ENCODE results near the gene NEFH. TPM values are rescaled to one million over a fixed set of nuclear protein-coding genes. Genes with fewer than 3 reads are reported as not detected.

Gene NEFH
- total RNA-seq, 4 donors from 2014 or later, result 0.32 to 0.55 (median 0.37) TPM; not detected in 1

DNA sequence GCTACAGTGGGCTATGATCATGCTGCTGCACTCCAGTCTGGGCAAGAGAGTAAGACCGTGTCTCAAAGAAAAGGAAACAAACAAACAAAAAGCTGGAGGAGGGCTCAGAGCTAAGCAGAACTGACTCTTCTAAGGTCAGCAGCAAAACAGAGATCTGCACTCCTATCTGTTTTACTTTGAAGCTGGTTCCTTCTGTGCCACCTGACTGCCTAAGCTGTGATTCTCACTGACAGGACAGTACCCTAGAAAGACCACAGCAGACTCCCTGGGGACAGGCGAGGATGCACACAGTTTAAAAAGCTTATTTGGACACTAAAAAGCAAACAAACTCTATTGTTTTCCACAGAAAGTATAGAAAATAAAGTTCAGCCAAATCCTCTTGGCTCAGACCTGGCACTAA is 30.5 kb downstream of the NEFH start:
- Histone ChIP-seq H3K36me3 (peaks cover 0 to 63% (median 18%) of the 10 kb centered on the region in 4 donors), H3K27ac (no peak overlapping the region), H3K27me3 (no peaks in the 10 kb centered on the region), H3K9me3 (no peaks in the 10 kb centered on the region), H3K4me1 (no peaks in the 10 kb centered on the region), H3K4me3 (no peak overlapping the region)
- TF ChIP-seq POLR2AphosphoS5 (IDR thresholded peaks at IDR 0.05) (no peak), POLR2A (IDR thresholded peaks at IDR 0.05) (no peak), EP300 (IDR thresholded peaks at IDR 0.05; ENCODE audit: low read depth) (no peak)
- TF ChIP-seq, protein P1, sequence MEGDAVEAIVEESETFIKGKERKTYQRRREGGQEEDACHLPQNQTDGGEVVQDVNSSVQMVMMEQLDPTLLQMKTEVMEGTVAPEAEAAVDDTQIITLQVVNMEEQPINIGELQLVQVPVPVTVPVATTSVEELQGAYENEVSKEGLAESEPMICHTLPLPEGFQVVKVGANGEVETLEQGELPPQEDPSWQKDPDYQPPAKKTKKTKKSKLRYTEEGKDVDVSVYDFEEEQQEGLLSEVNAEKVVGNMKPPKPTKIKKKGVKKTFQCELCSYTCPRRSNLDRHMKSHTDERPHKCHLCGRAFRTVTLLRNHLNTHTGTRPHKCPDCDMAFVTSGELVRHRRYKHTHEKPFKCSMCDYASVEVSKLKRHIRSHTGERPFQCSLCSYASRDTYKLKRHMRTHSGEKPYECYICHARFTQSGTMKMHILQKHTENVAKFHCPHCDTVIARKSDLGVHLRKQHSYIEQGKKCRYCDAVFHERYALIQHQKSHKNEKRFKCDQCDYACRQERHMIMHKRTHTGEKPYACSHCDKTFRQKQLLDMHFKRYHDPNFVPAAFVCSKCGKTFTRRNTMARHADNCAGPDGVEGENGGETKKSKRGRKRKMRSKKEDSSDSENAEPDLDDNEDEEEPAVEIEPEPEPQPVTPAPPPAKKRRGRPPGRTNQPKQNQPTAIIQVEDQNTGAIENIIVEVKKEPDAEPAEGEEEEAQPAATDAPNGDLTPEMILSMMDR (IDR thresholded peaks at IDR 0.05), result no peak
- WGBS, 2 donors (ENCODE audit: low coverage in 1 of 2), result 88 to 100% methylated on average over 1 to 2 of the region's 2 CpGs
- in situ Hi-C loops (cut with MboI; ENCODE audit: low pct_ligation_motif_present in 1 of 4, low pct_unique_long_range_greater_than_20kb in 1 of 4, low sequenced_read_pairs in 3 of 4) (no loop called here), intact Hi-C loops (cut with DNase I; ENCODE audit: low total_unique reads) (no loop called here)
- DNase-seq, result no peak

DNA sequence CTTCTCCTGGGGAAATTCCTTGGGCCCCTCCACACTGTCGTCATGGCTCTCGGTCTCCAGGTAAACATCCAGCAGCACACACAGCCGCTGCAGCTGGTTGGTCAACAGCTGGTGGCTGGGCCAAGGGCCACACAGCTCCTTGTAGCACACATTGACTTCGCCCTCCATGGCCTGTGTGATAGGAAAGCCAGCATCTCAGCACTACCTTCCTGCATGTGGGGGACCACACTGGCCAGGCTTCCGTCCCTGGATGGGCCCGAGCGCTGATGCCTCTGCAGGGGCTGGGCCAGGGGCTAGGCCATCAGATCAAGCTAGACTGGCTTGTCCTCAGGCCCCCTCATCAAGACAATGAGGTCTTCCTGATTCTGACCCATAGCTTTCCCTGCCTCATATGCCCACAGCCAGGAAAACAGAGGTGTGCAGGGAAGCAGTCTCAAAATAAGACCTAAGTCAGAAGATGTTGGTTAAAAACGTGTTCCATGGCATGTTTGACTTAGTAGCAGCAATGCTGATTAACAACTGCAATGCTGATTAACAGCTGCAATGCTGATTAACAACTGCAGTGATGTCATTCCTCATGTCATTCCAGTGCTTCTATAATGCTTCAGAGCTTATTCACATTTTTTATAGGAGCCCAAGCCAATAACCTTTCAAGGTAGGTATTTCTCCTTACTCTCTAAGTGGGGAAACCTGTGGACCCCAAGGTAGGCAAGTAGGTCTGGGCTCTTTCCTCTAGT is 31.3 kb downstream of the NEFH start:
- in situ Hi-C loops (cut with MboI; ENCODE audit: low pct_ligation_motif_present in 1 of 4, low pct_unique_long_range_greater_than_20kb in 1 of 4, low sequenced_read_pairs in 3 of 4), result no loop called here
- Histone ChIP-seq H3K4me1 (no peaks in the 10 kb centered on the region), H3K36me3 (peaks cover 0 to 69% (median 19%) of the 10 kb centered on the region in 4 donors), H3K4me3 (no peak overlapping the region), H3K27me3 (no peaks in the 10 kb centered on the region), H3K27ac (no peak overlapping the region), H3K9me3 (no peaks in the 10 kb centered on the region)
- DNase-seq, result no peak
- intact Hi-C loops (cut with DNase I; ENCODE audit: low total_unique reads), result no loop called here
- TF ChIP-seq POLR2A (IDR thresholded peaks at IDR 0.05) (no peak), EP300 (IDR thresholded peaks at IDR 0.05; ENCODE audit: low read depth) (no peak), POLR2AphosphoS5 (IDR thresholded peaks at IDR 0.05) (no peak)
- TF ChIP-seq, protein P1 (IDR thresholded peaks at IDR 0.05), result no peak
- WGBS, 2 donors (ENCODE audit: low coverage in 1 of 2), result 79 to 92% methylated on average over 2 to 8 of the region's 8 CpGs

DNA sequence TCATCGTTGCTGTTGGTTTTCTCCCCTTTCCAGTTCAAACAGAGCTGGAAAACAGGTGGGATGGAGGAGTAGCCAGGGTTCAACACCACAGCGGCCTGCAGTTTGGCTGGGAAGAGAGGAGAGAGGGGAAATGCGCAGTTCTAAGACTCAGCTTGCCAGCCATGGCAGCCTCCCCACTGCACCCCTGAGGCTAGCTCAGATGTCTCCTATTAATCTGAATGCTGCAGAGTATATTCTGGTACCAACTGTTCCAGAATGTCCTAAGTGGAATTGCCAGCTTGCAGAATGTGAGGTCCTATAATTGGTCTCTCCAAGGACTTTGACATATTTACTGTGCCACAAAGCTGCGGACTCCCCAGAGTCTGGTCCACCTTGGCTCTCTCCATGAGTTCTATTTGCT is 32.0 kb downstream of the NEFH start:
- TF ChIP-seq POLR2A (IDR thresholded peaks at IDR 0.05) (no peak), EP300 (IDR thresholded peaks at IDR 0.05; ENCODE audit: low read depth) (no peak), POLR2AphosphoS5 (IDR thresholded peaks at IDR 0.05) (no peak)
- TF ChIP-seq, protein P1 (IDR thresholded peaks at IDR 0.05), result no peak
- Histone ChIP-seq H3K9me3 (no peaks in the 10 kb centered on the region), H3K27ac (no peak overlapping the region), H3K4me3 (no peak overlapping the region), H3K27me3 (no peaks in the 10 kb centered on the region), H3K36me3 (peaks cover 0 to 69% (median 19%) of the 10 kb centered on the region in 4 donors), H3K4me1 (no peaks in the 10 kb centered on the region)
- WGBS, 2 donors (ENCODE audit: low coverage in 1 of 2), result 90 to 100% methylated on average over 1 to 4 of the region's 4 CpGs
- no peak for DNase-seq
- in situ Hi-C loops (cut with MboI; ENCODE audit: low pct_ligation_motif_present in 1 of 4, low pct_unique_long_range_greater_than_20kb in 1 of 4, low sequenced_read_pairs in 3 of 4) (no loop called here), intact Hi-C loops (cut with DNase I; ENCODE audit: low total_unique reads) (no loop called here)

DNA sequence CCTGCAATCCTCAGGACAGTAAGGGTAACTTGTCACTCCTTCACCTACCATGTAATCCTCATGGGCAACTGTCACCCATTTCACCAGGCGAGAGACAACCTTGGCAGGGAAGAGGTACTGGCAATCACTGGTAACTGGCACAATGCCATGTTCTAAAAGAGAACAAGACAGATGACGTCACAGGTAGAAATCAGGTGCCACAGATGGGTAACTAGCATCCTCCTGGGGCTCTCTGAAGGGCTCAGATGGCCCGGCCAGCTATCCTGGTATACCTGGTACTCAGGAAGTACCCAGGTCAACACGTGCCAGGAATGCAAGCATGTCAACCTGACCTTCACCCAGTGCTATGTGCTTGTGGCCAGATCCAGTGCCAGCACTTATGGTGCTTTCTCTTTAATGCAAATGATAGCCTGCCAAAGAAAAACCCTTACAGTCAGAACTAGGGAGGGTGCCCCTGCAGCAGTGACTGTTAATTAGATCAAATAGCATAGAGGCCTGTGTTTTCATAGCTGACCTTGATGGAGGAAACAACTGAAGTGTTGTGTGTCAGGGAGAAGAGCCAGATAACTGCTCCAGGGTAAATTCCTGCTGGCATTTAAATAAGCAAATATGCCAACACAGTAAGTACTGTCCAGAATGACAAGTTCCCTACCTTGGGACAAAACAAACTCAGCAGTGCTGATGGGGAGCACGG is 37.3 kb downstream of the NEFH start:
- H3K27ac ChIP-seq, result no peak overlapping the region
- H3K36me3 ChIP-seq, result peaks cover 0 to 72% (median 33%) of the 10 kb centered on the region in 4 donors
- intact Hi-C loops (cut with DNase I; ENCODE audit: low total_unique reads) (no loop called here), in situ Hi-C loops (cut with MboI; ENCODE audit: low pct_ligation_motif_present in 1 of 4, low pct_unique_long_range_greater_than_20kb in 1 of 4, low sequenced_read_pairs in 3 of 4) (no loop called here)
- WGBS, 2 donors (ENCODE audit: low coverage in 1 of 2), result 83% methylated on average over 5 of the region's 5 CpGs; no CpG with 5 or more reads in 1 of the 2 donors
- H3K9me3 ChIP-seq, result no peaks in the 10 kb centered on the region
- no peaks in the 10 kb centered on the region for H3K4me1 ChIP-seq
- H3K4me3 ChIP-seq, result no peak overlapping the region
- no peak for DNase-seq
- TF ChIP-seq, protein P1 (IDR thresholded peaks at IDR 0.05), result no peak
- no peak for TF ChIP-seq EP300 (IDR thresholded peaks at IDR 0.05; ENCODE audit: low read depth)
- TF ChIP-seq POLR2AphosphoS5 (IDR thresholded peaks at IDR 0.05), result no peak
- TF ChIP-seq POLR2A (IDR thresholded peaks at IDR 0.05), result no peak
- no peaks in the 10 kb centered on the region for H3K27me3 ChIP-seq

All from transverse colon (tissue), 4 donors.